HG02840 (cell line): ENCODE data around the gene PRSS2.
A peak's percentile ranks its signal among the peaks of the same experiment; 100 is the strongest.

ENCODE experiments used
- ATAC-seq: cut with Tn5 transposase; IDR thresholded peaks from one replicate; pipeline ENCODE4 v1.9.1; 2021; ENCODE audit warnings: mild to moderate bottlenecking, moderate library complexity, moderate number of reproducible peaks; ENCODE audit not compliant: unreplicated experiment, low FRiP score

Gene PRSS2

DNA sequence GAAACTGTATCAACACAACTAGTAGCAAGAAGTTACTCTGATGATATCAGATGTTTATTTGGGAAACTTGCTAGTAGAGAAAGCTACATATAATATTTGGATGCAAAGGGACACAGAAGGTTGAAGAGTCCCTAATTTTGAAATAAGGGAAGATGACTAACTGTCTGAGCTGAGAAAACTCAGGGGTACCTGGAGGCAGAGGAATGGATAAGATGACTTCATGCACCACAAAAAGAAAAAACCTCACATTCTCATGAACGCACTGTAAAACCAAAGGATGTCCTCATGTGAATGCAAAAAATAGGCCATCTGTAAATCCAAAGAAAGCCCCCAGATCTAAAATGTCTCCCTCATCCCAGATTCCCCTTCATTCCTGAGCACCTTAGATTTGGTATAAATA, 29.3 kb downstream of the PRSS2 start:
- ATAC-seq = no peak

DNA sequence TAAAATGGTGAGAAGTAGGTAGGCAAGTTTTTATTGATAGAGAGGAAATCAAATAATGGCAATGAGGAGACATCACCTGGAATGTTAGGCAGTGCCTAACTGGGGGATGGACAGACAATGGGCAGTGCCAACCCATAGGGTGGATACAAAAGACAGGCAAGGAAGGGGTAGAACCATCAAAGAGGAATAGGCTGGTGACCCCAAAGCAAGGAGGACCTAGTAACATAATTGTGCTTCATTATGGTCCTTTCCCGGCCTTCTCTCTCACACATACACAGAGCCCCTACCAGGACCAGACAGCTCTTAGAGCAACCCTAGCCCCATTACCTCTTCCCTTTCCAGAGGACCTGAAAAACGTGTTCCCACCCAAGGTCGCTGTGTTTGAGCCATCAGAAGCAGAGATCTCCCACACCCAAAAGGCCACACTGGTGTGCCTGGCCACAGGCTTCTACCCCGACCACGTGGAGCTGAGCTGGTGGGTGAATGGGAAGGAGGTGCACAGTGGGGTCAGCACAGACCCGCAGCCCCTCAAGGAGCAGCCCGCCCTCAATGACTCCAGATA, 30.0 kb downstream of the PRSS2 start:
- no peak for ATAC-seq

DNA sequence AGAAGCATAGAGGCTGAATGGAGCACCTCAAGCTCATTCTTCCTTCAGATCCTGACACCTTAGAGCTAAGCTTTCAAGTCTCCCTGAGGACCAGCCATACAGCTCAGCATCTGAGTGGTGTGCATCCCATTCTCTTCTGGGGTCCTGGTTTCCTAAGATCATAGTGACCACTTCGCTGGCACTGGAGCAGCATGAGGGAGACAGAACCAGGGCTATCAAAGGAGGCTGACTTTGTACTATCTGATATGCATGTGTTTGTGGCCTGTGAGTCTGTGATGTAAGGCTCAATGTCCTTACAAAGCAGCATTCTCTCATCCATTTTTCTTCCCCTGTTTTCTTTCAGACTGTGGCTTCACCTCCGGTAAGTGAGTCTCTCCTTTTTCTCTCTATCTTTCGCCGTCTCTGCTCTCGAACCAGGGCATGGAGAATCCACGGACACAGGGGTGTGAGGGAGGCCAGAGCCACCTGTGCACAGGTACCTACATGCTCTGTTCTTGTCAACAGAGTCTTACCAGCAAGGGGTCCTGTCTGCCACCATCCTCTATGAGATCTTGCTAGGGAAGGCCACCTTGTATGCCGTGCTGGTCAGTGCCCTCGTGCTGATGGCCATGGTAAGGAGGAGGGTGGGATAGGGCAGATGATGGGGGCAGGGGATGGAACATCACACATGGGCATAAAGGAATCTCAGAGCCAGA, 31.0 kb downstream of the PRSS2 start:
- ATAC-seq = no peak

DNA sequence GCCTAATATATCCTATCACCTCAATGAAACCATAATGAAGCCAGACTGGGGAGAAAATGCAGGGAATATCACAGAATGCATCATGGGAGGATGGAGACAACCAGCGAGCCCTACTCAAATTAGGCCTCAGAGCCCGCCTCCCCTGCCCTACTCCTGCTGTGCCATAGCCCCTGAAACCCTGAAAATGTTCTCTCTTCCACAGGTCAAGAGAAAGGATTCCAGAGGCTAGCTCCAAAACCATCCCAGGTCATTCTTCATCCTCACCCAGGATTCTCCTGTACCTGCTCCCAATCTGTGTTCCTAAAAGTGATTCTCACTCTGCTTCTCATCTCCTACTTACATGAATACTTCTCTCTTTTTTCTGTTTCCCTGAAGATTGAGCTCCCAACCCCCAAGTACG, 31.5 kb downstream of the PRSS2 start:
- no peak for ATAC-seq

DNA sequence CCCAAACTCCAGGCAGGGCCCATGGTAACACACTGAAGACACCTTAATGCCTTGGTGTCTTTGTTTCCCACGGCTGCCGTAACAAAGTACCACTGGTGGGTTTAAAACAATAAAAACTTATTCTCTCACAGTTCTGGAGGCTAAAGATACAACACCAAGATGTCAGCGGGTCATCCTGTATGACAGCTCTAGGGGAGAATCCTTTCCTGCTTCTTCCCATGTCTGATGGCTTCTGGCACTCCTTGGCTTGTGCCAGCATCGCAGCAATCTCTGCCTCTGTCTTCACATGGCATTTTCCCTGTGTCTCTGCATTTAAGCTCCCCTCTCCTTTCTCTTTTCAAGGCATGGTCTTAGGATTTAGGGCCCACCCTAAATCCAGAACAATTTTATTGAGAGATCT, 33.1 kb downstream of the PRSS2 start:
- no peak for ATAC-seq

DNA sequence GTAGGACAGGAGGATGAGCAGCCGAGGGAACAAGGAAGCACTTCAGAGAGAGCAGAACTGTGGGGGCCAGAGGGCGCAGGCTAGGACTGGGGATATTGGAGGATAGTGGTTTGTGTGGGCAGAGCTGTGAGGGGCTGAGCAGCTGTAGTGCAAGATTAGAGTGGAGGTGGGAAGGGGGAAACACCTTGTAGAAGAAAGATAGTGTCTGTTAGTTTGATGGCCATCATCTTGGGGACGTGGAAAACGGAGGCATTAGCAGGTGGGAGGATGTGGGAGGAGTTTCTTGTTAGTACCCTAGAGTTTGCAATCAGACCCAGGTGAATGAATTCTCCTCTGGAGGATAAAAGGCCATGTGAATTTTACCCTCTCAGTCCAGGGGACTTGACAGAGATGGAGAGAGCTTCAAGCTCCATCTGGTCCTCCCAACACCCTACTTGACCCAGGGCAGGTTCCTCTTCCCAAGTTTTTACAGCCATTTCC, 34.0 kb downstream of the PRSS2 start:
- no peak for ATAC-seq

DNA sequence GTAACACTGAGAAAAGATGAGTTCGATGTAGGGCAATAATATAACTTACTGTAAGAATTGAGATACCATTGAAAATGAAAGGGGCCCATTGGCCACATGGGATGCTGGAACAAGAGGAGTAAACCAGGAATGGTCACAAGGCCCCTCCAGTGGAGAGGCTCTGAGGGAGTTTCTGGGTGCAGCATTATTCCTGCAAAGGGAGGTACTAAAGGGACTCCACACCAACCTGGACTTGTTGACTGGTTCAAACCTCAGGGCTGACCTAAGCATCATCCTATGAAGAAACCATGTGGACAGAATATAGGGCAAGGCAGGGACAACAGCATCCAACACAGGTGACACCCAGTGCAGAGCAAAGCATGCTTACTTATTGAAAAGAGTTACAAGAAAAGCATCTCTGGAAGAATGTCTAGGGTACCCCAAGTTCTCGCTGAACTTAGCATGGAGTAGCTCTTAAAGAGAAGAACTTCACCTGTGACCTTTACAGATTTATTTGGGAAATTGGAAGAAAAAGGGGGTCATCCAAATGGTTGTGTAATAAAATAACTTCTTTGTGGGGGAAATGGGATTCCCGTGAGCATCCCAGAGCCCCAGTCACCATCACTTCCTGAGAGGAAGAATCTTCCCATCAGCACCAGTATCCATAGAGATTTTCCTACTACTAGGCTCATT, 34.7 kb downstream of the PRSS2 start:
- no peak for ATAC-seq

GRCh38 chr7:142806022-142806356, 35.2 kb downstream of the PRSS2 start:
- no peak for ATAC-seq

GRCh38 chr7:142806957-142807356, 36.2 kb downstream of the PRSS2 start:
- no peak for ATAC-seq

GRCh38 chr7:142807855-142808460, 37.2 kb downstream of the PRSS2 start:
- ATAC-seq = no peak

- peak; percentile 31 for ATAC-seq
Observed at GRCh38 chr7:142808461-142808801, 37.7 kb downstream of the PRSS2 start.

- peak; percentile 88 for ATAC-seq
Observed at GRCh38 chr7:142808802-142809583, 38.2 kb downstream of the PRSS2 start.

DNA sequence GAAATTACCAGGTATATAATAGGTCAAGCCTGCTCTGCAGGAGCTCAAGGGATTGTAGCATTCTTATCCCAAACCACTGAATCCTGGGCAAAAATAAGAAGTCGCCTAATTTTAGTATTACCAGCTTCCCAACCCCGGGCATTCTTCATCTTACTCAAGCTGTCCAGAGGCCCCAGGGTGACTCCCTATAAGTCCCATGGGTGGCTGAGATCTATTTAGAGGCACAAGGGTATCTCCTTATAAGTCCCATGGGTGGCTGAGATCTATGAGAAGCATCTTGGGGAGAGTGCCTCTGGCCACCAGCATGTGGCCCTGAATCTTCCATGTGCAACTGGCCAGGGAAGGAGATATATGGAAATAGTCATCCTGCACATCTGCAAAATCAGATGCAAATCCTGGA, 38.9 kb downstream of the PRSS2 start:
- ATAC-seq = no peak

DNA sequence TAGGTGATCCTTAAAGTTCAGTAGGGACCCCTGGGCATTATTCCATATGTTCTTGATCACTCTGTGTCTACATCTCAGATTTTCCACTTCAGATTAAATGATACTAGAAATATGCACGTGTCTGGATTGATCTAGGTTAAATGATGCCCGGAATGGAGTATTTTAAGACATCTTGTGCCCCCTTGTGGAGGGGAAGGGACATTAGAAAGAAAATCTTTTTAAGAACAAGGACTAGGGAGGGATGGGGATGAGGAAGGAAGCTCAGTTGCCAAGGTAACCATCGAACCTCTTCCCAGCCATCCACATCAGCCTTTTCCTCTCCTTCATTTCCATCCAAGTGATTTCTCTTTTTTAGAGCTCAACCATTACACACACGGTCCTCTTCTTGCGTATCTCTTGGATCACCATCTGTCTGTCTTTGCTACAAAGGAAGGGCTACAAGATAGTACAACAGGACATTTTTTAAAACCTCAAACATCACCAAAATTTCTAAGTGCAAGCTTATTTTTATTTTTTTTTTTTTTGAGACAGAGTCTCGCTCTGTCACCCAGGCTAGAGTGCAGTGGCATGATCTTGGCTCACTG, 40.5 kb downstream of the PRSS2 start:
- ATAC-seq = no peak

DNA sequence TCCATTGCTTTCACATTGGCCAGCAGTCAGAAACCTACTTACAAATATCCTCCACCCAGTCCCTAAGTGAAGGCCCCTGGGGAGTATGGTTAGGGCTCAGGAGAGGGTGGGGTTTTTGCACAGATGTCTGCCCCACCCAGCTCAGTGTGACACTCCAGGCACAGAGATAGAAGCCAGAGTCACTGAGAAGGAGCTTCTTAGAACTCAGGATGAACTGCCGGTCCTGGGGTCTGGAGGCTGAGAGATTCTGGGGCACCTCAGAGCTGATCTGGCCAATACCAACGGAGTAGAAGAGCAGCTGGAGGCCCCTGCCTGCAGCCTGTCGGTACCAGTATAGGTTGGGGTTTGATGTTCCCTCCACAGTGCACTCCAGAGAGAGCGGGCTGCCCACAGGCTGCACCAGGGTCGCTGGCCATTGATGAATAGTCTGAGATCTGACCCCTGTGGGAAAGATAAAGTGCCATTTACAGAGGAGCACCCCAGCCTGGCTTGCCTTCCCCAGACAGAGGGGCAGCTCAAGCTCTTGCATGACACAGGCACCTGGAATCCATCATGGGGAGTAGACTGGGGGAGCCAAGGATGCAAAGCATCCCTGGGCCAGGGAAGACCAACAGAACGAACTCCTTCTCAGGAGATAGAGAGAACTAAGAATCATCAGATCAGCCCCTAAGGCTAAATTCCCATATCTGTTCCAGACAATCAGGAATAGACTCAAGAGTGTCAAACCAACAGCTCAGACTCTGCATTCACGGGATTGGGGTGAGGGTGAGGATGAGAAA, 41.9 kb downstream of the PRSS2 start:
- no peak for ATAC-seq

DNA sequence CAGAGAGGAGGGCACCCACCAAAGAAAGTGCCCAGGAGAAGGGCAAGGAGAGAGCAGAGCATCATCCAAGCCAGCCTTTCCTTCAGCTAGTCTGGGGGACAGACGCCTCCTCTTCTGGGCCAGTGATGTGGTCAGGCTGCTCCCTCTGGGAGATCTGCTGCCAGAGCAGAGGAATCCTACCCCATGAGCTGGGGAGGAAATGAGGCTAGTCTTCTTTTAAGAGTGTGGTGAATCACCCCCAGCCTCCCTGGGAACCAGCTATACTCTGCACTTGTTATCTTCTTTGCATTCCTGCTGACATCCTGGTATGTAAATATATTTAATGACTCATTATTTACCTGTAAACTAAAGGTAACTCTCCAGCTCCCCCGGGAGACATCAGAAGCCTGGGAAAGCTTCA, 42.5 kb downstream of the PRSS2 start:
- ATAC-seq = no peak

DNA sequence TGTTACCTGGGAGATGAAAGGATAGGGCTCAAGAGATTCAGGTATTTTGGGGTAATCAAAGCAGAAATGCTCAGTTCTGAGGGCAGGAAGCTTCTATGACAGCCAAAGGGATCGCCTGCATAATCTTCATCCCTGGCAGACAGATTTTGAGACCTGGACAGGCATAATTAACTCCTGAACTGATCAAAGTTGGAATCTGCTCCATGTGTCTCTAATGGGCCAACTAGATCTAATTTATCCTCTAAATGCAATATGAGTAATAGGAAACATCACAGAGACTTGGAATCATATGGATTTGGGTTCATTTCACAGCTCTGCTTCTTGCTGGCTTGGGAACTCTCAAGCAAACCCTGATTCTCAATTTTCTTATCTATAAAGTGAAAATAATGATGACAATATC, 42.9 kb downstream of the PRSS2 start:
- no peak for ATAC-seq

DNA sequence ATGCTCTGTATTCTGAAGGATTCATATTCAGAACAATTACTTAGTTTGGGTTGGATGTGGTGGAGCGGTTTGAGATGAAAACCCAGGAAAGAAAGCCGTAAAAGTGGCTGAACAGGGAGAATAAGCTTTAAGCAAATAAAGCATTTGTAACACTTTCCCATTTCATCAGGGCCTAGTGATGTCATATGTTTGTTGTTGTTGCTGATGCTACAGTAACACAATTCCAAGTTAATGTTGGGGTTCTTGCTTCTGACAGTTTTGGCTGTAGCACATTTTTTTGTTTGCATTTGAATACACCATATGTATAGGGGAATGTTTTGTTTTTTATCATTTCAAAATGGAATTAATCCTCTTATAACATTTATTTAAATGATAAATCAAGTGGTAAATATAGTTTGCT, 43.7 kb downstream of the PRSS2 start:
- ATAC-seq = no peak

DNA sequence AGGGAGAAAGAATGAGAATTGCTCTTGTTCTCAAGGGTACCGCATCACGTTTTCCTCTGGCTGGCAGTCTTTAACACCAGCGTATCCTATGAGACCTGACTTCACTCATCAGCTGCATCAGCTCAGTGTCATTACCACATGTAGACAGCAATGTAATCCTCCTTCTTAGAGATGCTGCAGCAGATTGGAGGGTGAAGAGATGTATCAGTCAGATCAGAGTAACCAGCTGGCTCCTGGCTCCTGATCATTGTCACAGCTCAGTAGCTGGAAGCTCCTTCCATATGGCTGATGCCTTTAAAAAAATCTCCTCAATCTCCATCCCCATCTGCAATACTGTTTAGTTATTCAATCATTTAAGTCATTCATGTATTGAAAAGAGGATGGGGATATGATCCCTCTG, 44.4 kb downstream of the PRSS2 start:
- ATAC-seq = no peak

DNA sequence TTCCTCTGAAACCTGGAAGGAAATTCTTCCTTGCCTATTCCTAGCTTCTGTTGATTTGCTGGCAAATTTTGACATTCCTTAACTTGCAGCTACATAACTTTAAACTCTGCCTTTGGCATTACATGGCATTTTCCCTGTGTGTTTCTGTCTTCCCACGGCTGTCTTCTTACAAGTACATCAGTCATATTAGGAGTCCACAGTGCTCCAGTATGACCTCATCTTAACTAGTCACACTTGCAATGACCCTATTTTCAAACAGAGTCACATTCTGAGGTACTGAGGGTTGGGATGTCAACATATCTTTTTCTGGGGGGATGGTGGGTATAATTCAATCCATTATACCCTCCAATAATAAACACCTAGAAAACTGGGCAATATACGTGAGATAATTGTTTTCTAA, 46.7 kb downstream of the PRSS2 start:
- ATAC-seq = no peak
